Memory B cell (primary cell): ENCODE data around the gene ARMS2.

Experiments used
- ATAC-seq: fragments of 150-1000 bp; cut with Tn5 transposase; 2 replicates; pipeline ENCODE4 v1.10.0; 2021; ENCODE audit warnings: low read depth, mild to moderate bottlenecking, moderate library complexity
- DNase-seq, 2 donors: peaks; one replicate each; pipeline ENCODE4 v3.0.0; 2022; ENCODE audit warnings: low spot score in 2 of 2
- H3K27ac Mint-ChIP-seq: one replicate; pipeline ENCODE4 v1.8.0; 2022; ENCODE audit warnings: mild to moderate bottlenecking, moderate library complexity, mixed read lengths
- H3K27me3 Mint-ChIP-seq: one replicate; pipeline ENCODE4 v1.8.0; 2022; ENCODE audit warnings: mixed read lengths
- H3K36me3 Mint-ChIP-seq: one replicate; pipeline ENCODE4 v1.8.0; 2022; ENCODE audit warnings: mild to moderate bottlenecking, mixed read lengths
- H3K4me1 Mint-ChIP-seq: one replicate; pipeline ENCODE4 v1.8.0; 2022; ENCODE audit warnings: mixed read lengths
- H3K4me3 Mint-ChIP-seq: one replicate; pipeline ENCODE4 v1.8.0; 2022; ENCODE audit warnings: mild to moderate bottlenecking, moderate library complexity, mixed read lengths
- H3K9me3 Mint-ChIP-seq: one replicate; pipeline ENCODE4 v1.8.0; 2022; ENCODE audit warnings: mixed read lengths

Gene ARMS2

DNA sequence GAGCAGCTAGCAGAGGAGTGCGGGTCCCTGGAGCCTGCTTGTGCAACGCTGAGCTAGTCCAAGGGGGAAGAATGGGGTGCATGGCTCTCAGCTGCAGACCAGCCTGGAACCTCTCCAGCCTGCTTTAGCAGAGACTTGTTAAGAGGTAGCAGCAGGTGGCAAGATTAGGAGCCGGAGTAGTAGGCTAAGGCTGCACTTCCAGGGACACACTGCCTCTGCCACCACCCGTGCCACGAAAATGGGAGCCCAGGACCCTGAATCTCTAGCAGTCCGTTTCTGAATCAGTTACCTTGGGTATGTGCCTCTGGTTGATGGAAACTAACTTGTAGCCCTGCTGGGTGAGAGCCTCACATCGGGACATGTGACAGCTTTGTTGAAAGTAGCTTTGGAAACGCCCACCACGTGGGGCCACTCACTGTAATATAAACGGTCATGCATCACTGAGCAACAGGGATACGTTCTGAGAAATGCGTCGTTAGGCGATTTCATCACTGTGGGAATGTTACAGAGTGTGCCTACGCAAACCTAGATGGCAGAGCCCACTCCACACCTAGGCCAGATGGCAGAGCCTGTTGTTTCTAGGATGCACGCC, 32.8 kb downstream of the ARMS2 start:
- Mint-ChIP-seq H3K4me3 (no peak overlapping the region), H3K4me1 (no peaks in the 10 kb centered on the region), H3K27me3 (peaks cover 12% of the 10 kb centered on the region), H3K9me3 (no peaks in the 10 kb centered on the region), H3K36me3 (no peaks in the 10 kb centered on the region), H3K27ac (no peak overlapping the region)
- ATAC-seq (no peak), DNase-seq (no peak)

GRCh38 chr10:122490268-122490667, 35.8 kb downstream of the ARMS2 start:
- H3K36me3 Mint-ChIP-seq, result no peaks in the 10 kb centered on the region
- no peaks in the 10 kb centered on the region for H3K4me1 Mint-ChIP-seq
- peaks cover 15% of the 10 kb centered on the region for H3K27me3 Mint-ChIP-seq
- ATAC-seq (no peak), DNase-seq (no peak)
- no peaks in the 10 kb centered on the region for H3K9me3 Mint-ChIP-seq
- H3K27ac Mint-ChIP-seq, result no peak overlapping the region
- no peak overlapping the region for H3K4me3 Mint-ChIP-seq

DNA sequence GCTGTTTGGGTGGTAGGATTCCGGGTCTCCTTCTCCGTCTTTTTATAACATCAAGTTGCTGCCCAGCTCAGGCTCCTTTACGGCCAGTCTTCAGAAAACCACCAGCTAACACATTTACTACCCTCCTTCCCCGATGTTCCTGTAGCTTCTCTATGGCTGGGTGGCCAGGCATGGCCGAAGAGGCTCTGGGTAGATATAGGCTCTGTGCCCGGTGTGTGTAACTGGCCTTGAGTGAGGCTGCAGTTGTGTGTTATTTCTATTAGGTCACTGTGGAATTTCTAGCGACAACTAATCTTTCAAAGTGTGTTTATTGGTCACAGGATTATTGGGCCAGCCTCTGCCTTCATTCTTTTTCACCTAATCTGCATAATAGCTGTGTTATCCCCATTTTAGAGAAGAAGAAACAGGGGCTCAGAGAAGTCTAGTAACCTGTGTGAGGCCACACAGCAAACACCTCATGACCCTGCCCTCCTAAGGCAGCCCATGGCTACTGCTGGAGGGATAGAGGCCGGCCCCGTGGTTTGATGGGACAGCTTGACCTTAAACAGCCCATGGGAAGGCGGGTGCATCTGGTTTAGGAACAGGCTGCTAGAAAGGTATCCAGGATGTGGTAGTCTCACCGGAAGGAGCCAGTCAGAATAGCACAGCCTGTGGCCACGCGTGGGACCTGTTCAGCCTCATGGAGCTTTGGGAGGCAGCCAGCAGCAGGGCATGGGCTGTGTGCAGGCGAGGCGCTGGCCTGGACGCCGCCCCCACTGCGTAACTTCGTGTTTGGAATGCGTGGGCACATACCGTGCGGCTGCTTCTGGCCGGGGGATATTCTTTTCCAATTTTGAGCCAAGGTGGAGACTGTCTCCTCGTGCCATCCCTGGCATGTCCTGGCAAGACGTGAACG, 36.6 kb downstream of the ARMS2 start:
- peaks cover 12% of the 10 kb centered on the region for H3K27me3 Mint-ChIP-seq
- no peaks in the 10 kb centered on the region for H3K36me3 Mint-ChIP-seq
- ATAC-seq, result no peak
- no peaks in the 10 kb centered on the region for H3K9me3 Mint-ChIP-seq
- DNase-seq, result no peak
- no peak overlapping the region for H3K4me3 Mint-ChIP-seq
- H3K27ac Mint-ChIP-seq, result no peak overlapping the region
- no peaks in the 10 kb centered on the region for H3K4me1 Mint-ChIP-seq

GRCh38 chr10:122492006-122492405, 37.6 kb downstream of the ARMS2 start:
- Mint-ChIP-seq H3K36me3 (no peaks in the 10 kb centered on the region), H3K27ac (no peak overlapping the region), H3K4me1 (no peaks in the 10 kb centered on the region), H3K4me3 (no peak overlapping the region), H3K27me3 (peaks cover 10% of the 10 kb centered on the region), H3K9me3 (no peaks in the 10 kb centered on the region)
- DNase-seq (no peak), ATAC-seq (no peak)

DNA sequence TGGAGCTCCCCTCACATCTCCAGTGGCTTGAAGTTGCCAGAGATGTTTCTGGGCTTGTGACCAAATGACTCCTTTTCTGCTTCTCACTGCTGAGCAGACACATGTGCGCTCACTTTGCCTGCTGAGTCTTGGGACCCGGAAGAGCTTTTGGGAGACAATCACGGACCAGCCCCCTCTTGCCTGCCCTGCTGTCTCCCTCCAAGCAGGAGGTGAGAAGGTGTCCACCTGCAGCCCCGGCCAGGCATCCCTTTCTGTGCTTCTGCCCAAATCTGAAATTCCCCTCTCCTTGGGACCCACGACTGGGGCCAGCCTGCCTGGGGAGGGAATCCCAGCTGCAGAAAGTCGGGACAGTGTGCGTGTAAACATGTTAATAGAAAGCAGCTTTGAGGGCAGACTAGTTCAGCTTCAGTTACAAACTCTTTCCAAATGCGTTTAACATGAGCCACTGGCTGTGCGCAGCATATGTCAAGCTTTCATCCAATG, 38.6 kb downstream of the ARMS2 start:
- H3K4me3 Mint-ChIP-seq, result no peak overlapping the region
- no peak for DNase-seq
- no peaks in the 10 kb centered on the region for H3K4me1 Mint-ChIP-seq
- no peak overlapping the region for H3K27ac Mint-ChIP-seq
- peaks cover 10% of the 10 kb centered on the region for H3K27me3 Mint-ChIP-seq
- H3K9me3 Mint-ChIP-seq, result no peaks in the 10 kb centered on the region
- ATAC-seq, result no peak
- H3K36me3 Mint-ChIP-seq, result no peaks in the 10 kb centered on the region

- DNase-seq (no peak), ATAC-seq (no peak)
- no peak overlapping the region for H3K4me3 Mint-ChIP-seq
These were observed 39.3 kb downstream of the ARMS2 start for GRCh38 chr10:122493761-122494160.

DNA sequence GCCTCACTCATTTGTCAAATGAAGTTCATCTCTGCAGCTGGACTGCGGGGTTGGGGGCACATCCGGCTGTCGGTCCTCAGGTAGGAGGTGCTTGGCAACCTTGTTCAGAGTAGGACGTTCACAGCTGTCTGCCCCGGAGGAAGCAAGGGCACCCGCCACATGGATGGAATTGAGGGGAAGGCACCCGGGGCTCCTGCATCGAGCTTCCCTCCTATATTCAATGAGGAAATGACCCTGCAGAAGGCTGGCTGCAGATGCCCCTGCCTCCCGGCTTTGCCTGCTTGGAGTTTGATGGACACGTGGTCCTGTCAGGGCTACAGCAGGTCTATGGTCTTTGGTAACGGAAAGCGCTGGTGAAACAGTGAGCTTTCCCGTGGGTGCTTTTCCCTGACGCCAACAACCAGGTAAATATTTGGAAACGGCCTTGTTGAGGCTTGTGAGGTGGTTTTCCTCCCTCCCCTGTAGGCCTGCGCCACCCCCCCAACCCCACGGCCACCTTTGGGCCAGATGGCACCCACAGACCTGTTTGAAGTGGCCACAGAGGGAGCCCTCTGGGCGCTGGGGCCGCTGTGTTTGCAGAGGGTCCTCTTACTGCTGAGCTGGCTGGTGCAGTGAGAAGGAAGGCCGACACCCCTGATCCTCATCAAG, 39.8 kb downstream of the ARMS2 start:
- peaks cover 10% of the 10 kb centered on the region for H3K27me3 Mint-ChIP-seq
- H3K9me3 Mint-ChIP-seq, result no peaks in the 10 kb centered on the region
- no peak overlapping the region for H3K27ac Mint-ChIP-seq
- DNase-seq (no peak), ATAC-seq (no peak)
- no peak overlapping the region for H3K4me3 Mint-ChIP-seq
- no peaks in the 10 kb centered on the region for H3K4me1 Mint-ChIP-seq
- no peaks in the 10 kb centered on the region for H3K36me3 Mint-ChIP-seq

More at GRCh38 chr10:122493761-122494160, 39.3 kb downstream of the ARMS2 start:
- Mint-ChIP-seq H3K27ac (no peak overlapping the region), H3K9me3 (no peaks in the 10 kb centered on the region), H3K36me3 (no peaks in the 10 kb centered on the region), H3K27me3 (peaks cover 10% of the 10 kb centered on the region), H3K4me1 (no peaks in the 10 kb centered on the region)

GRCh38 chr10:122494833-122495232, 40.4 kb downstream of the ARMS2 start:
- H3K4me1 Mint-ChIP-seq, result no peaks in the 10 kb centered on the region
- DNase-seq (no peak), ATAC-seq (no peak)
- H3K9me3 Mint-ChIP-seq, result no peaks in the 10 kb centered on the region
- no peak overlapping the region for H3K27ac Mint-ChIP-seq
- H3K27me3 Mint-ChIP-seq, result peaks cover 10% of the 10 kb centered on the region
- H3K4me3 Mint-ChIP-seq, result no peak overlapping the region
- H3K36me3 Mint-ChIP-seq, result no peaks in the 10 kb centered on the region

DNA sequence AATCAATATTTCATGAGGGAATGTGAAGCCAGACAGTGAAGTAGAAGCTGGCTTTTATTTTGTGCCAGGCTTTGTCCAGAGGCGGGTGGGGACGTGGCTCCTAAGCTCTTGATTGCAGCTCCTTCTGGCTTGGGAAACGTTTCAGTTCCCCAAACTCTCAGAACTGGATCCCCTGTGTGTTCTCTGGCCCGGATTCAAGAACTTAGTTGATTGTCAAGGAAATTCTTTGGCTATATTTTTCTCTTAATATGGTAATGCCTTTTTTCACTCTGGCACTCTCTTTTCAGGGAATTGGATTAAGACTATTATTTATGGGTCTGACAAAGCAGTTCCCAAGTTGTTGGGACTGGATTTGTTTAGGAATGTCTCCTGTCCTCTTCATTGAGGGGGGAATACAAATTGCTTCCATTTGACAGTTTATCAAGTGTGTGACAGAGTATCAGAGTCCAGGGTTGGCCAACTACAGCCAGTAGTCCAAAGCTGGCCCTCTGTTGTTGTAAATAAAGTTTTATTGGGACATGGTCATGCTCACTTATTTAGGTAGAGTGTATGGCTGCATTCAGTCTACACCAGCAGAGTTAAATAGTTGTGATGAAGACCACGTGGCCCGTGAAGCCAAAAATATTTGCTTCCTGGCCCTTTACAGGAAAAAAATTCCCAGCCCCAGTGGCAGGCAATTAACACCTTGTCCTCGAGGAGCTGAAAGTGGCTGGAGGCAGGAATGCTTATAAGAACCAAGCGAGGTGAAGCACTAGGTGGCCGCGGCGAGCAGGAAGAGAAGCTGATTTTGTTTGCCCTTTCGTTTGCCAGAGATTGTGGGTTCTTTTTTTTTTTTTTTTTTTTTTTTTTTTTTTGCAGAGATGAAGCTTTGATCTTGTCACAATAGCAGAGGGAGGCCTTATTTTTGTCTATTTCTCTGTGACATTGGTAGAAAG, 41.2 kb downstream of the ARMS2 start:
- no peak overlapping the region for H3K4me3 Mint-ChIP-seq
- DNase-seq, result no peak
- no peak overlapping the region for H3K27ac Mint-ChIP-seq
- H3K36me3 Mint-ChIP-seq, result no peaks in the 10 kb centered on the region
- H3K27me3 Mint-ChIP-seq, result peaks cover 10% of the 10 kb centered on the region
- no peak for ATAC-seq
- no peaks in the 10 kb centered on the region for H3K4me1 Mint-ChIP-seq
- no peaks in the 10 kb centered on the region for H3K9me3 Mint-ChIP-seq

DNA sequence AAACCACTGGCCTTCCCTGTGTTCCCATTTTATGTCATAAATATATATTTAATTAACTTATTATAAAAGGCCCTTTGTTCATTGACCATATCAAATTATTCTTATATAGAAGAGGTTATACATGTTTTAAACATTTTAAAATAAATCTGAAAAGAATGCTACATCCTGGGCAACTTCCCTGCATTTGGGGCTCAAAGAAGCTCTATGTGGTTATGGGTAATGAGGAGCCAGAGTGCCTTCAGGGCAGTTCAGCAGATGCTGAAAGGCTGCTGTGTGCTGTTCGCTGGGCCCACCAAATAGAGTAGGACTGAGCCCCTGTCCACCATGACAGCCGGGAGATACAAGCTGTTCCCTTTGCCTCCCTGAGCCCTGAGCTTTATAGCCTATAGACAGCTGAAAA, 42.8 kb downstream of the ARMS2 start:
- ATAC-seq, result no peak
- Mint-ChIP-seq H3K4me3 (no peak overlapping the region), H3K4me1 (no peaks in the 10 kb centered on the region), H3K9me3 (no peaks in the 10 kb centered on the region), H3K27me3 (peaks cover 10% of the 10 kb centered on the region), H3K36me3 (no peaks in the 10 kb centered on the region), H3K27ac (no peak overlapping the region)
- no peak for DNase-seq

DNA sequence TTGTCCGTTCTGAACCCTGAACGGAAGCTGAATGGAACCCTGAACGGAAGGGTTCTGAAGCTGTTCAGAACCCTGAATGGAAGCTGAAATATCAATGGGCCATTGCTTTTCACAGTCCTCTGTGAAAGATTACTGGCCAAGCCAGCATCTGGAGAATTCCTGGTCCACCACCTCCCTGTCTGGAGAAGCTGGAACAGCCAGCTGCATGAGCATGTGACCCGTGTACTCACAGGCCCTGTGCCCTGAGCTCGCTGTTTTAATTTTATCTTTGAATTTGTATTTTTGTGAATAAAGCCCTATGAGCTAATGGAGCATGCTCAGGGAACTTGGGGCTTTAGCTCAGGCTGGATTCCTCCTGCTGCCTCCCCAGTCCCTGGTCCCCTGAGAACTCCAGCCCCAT, 44.1 kb downstream of the ARMS2 start:
- no peak for ATAC-seq
- no peak for DNase-seq
- Mint-ChIP-seq H3K9me3 (no peaks in the 10 kb centered on the region), H3K27ac (no peak overlapping the region), H3K27me3 (peaks cover 6% of the 10 kb centered on the region), H3K4me3 (no peak overlapping the region), H3K36me3 (no peaks in the 10 kb centered on the region), H3K4me1 (no peaks in the 10 kb centered on the region)

DNA sequence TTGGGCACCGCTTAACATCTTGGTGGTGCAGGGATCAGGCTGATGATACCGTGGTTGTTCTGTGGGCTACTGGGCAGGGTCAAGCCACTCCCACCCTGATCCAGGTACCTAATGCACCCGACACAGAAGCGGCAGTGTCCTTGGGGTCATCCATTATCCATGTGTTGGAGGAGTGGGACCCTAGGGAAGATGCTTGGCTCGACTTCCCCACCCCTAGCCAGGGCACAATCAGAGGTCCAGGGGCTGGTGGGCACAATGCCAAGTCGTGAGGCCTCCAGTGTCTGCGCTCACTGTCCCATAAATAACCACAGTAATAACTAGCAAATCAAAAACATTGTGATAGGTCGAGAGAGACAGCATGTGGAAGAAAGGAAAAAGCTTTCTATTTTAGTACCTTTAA, 44.6 kb downstream of the ARMS2 start:
- ATAC-seq, result no peak
- peaks cover 4% of the 10 kb centered on the region for H3K27me3 Mint-ChIP-seq
- no peaks in the 10 kb centered on the region for H3K4me1 Mint-ChIP-seq
- no peak overlapping the region for H3K27ac Mint-ChIP-seq
- no peak overlapping the region for H3K4me3 Mint-ChIP-seq
- no peaks in the 10 kb centered on the region for H3K9me3 Mint-ChIP-seq
- no peaks in the 10 kb centered on the region for H3K36me3 Mint-ChIP-seq
- DNase-seq, result no peak

DNA sequence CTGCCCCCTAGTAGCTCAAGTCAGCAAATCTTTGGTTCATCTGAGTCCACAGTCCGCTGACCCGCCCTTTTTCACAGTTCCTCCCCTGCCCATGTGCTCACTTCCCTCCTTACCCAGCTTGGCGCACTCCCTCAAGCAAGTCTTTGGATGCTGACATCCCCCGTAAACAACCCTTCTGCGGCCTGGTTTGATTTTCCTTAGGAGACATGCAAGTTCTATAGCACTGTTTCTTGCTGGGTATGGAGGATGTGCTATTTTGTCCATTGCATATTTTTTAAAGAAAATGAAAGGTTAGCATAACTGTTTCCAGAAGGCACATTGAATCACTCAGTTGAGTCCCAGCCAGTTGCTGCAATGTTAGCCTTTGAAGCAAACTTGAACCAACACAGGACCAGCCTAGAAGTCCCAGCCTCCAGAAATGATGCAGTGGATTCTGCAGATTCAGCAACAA, 45.1 kb downstream of the ARMS2 start:
- DNase-seq, result no peak
- H3K27me3 Mint-ChIP-seq, result peaks cover 4% of the 10 kb centered on the region
- no peak for ATAC-seq
- no peaks in the 10 kb centered on the region for H3K36me3 Mint-ChIP-seq
- H3K4me1 Mint-ChIP-seq, result no peaks in the 10 kb centered on the region
- H3K27ac Mint-ChIP-seq, result no peak overlapping the region
- H3K9me3 Mint-ChIP-seq, result no peaks in the 10 kb centered on the region
- H3K4me3 Mint-ChIP-seq, result no peak overlapping the region
